GM18508 (cell line): Measurements from ENCODE around the gene ZC3H14.
A peak's percentile ranks its signal among the peaks of the same experiment; 100 is the strongest.
"Not testable (repeated sequence)": the region's sequence is repeated elsewhere in the genome, so short reads cannot be mapped to it uniquely, and the experiment has no call there.

Experiments used
- ATAC-seq: cut with Tn5 transposase; IDR thresholded peaks from one replicate; pipeline ENCODE4 v1.9.1; 2021; ENCODE audit warnings: moderate number of reproducible peaks; ENCODE audit not compliant: insufficient read depth, unreplicated experiment

ZC3H14 gene, protein sequence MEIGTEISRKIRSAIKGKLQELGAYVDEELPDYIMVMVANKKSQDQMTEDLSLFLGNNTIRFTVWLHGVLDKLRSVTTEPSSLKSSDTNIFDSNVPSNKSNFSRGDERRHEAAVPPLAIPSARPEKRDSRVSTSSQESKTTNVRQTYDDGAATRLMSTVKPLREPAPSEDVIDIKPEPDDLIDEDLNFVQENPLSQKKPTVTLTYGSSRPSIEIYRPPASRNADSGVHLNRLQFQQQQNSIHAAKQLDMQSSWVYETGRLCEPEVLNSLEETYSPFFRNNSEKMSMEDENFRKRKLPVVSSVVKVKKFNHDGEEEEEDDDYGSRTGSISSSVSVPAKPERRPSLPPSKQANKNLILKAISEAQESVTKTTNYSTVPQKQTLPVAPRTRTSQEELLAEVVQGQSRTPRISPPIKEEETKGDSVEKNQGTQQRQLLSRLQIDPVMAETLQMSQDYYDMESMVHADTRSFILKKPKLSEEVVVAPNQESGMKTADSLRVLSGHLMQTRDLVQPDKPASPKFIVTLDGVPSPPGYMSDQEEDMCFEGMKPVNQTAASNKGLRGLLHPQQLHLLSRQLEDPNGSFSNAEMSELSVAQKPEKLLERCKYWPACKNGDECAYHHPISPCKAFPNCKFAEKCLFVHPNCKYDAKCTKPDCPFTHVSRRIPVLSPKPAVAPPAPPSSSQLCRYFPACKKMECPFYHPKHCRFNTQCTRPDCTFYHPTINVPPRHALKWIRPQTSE

DNA sequence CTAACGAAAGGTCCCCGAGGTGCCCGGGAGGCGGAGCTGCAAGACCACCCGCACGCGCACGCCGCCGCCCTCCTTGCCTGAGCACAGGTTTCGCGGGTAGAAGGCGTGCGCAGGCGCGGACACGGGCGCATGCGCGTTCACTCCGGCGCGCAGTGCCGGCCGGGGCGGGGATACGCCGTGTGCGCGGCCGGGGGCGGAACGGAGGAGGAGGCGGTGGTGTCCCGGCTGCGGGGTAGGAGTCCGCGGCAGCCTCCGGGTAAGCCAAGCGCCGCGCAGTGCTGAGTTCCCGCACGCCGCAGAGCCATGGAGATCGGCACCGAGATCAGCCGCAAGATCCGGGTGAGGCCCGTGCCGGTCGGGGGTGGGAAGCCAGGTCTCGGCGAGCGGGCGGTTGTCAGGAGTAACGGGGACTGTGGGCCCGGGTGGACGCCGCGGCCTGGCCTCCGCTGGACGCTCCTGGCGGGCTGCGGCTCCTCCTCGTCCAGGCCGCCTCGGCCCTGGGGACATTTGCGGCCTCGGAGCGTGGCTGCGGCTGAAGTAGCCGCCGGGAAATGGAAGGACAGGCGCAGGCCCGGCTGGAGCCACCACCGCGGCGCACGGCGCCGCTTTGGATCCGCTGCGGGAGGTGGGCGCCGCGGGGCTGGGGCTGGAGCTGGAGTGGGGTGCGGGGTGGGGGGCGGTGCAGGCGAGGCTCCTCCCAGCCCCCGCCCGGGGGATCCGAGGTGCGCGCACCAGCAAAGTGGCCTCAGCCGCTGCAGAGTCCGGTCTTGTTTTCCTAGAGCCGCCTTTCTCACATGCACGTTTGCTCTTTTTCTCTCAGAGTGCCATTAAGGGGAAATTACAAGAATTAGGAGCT is at the start of gene ZC3H14:
Gene ZC3H14, plus strand, starts transcription at position 207 of the 856 bp plus-strand sequence. Its CDS starts 97 bp downstream, at position 304.
- peak; percentile 84 for ATAC-seq

DNA sequence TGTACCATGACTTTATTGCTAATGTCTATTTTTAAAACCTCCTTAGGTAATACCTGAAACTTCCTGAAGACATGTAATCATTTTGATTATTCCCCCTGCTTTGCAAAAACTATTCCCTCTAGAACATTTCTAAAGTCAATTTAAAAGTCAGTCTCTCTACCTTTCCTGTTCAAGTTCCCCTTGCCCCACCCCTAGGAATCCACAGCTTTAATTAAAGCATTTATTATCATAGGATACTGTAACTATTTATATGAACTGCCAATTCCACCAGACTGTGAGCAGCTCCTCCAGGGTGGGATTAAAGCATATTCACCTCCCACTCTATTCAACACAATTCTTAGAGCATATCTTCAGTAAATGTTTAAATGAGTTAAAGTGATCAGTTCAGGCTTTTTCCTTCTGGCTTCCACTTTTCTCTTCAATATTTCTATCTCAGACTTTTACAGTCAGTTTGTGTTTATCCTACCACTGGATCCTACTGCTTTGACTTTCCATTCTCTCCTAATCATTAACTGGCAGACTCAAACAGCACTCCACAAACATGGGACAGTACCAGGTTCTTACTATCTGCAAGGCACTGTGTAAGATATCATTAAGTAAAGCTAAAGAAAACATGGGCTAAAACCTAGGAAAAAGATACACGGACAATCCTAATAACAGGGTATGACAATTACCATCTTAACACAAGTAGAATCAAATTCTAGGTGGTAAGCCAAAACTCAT is 47.2 kb upstream of the ZC3H14 start:
- ATAC-seq, result no peak

DNA sequence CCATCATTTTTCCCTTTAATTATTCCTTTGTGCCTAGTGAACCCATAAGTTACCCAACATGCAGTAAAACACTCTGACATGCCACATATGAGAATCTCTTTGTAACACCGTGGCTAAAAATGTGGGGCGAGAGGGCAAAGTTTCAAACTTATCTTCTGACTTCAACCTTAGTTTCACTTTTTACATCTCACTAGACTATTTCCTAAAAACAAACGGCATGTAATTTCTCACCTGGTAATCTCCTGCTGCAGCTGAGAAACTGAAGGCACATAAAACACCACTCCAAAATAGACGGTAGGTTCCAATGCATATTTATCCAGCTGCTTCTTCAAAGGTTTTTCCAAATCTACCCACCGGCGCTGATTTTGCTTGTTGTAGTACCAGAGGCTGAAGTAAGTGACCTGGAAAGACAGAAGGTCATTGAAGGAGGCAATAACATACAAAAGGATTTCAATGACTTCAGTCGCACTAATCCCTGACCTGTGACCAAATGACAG is 45.9 kb upstream of the ZC3H14 start:
- no peak for ATAC-seq

DNA sequence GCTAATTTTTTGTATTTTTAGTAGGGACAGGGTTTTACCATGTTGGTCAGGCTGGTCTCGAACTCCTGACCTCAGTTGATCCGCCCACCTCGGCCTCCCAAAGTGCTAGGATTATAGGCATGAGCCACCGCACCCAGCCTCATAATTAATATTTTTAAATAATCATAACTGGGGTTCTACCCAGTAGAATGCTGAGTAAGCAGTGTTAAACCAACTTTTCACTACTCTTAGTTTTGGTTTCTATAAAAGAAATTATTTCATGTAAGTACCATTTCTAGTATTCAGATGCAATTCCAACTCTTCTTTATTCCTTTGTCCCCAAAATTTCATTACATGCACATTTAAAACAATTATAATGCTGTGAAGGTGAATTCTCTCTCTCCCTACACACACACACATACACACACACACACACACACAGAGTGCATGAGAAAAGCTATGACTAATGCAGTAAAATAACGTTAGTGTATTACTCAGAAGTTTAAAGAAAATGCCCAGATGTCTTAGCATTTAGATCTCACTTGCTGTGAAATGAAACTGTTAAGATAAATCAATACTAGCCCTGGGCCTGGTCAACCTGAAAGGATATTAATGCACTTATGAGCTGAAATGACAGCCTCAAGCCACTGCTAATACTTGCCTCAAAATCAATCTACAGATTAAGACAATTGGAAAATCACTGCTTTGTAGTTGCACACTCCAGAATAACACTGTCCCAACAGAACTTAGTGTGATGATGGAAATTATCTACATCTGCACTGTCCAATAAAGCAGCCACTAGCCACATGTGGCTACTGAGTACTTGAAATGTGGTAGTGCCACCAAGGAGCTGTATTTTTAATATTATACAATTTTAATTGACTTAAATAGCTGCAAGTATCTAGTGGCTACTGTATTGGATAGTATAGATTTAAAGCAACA is 44.0 kb upstream of the ZC3H14 start:
- no peak for ATAC-seq

DNA sequence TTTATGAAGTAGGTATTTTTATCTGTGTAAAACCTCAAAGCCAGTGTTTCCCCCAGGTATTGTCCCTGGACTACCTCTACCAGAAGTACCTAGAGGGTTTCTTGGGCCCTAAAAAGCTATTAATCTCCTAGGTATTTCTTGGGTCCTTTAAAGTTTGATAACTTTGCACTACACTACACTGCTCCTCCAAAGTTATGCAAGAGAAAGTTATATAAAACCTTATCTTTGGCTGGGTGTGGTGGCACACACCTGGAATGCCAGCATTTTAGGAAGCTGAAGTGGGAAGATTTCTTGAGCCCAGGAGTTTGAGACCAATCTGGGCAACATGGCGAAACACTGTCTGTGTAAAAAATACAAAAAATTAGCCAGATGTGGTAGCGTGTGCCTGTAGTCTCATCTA is 42.9 kb upstream of the ZC3H14 start:
- no peak for ATAC-seq

DNA sequence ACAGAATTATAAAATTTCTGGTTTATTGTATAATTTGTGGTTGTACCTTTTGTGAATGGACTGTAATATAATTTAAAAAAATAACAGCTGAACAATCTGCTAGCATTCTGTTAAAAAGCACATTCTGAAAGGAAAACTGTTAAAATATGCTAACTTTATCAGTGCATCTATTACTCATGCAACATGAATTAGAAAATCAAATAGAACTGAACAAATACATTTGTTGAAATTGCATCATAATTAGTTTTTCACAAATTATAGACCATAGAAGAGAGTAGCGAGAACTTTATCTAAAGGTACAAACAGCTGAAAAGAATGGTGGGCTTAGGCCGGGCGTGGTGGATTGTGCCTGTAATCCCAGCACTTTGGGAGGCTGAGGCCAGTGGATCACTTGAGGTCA is 41.0 kb upstream of the ZC3H14 start:
- ATAC-seq, result no peak

DNA sequence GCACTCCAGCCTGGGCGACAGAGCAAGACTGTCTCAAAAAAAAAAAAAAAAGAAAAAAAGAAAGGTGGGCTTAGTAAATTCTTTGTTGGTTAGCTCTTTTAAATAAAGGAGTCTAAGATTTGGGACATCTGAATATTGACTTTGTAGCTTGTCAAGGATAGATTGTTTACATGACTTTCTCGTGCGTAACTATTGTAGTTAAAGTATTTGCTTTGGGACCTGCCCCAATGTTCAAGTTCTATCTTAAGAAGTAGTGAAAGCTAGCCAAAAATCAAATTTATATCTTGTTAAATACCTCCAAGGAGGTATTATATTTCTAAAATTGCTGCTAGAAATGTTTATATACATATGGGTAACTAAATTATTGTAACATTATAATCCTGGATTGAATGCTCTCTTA is 40.4 kb upstream of the ZC3H14 start:
- ATAC-seq, result no peak

DNA sequence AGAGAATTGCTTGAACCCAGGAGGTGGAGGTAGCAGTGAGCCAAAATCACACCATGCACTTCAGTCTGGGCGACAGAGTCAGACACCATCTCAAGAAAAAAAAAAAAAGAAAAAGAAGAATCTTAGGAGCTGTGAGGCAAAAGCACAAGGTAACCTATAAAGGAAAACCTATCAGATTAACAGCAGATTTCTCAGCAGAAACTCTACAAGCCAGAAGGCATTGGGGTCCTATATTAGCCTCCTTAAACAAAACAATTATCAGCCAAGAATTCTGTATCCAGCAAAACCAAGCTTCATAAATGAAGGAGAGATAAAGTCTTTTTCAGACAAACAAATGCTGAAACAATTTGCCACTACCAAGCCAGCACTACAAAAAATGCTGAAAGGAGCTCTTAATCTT is 32.9 kb upstream of the ZC3H14 start:
- ATAC-seq, result not testable (repeated sequence)

DNA sequence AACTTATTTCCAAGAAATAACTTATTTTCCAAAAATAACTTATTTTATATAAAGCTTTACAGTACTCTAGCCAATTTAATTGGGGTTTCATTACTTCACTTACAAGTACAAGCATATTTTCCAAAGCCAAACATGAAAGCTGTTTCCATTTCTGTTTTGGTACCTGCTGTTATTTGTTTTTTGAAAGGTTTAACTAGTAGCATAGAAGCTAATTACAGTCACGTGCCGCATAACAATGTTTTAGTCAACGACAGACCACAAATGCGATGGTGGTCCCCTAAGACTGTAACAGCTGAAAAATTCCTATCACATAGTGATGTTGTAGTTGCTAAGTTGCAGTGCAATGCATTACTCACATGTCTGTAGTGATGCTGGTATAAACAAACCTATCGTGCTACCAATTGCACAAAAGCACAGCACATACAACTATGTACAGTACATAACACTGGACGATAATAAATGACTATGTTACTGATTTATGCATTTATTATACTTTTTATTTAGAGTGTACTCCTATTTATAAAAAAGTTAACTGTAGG is 29.7 kb upstream of the ZC3H14 start:
- ATAC-seq, result no peak

DNA sequence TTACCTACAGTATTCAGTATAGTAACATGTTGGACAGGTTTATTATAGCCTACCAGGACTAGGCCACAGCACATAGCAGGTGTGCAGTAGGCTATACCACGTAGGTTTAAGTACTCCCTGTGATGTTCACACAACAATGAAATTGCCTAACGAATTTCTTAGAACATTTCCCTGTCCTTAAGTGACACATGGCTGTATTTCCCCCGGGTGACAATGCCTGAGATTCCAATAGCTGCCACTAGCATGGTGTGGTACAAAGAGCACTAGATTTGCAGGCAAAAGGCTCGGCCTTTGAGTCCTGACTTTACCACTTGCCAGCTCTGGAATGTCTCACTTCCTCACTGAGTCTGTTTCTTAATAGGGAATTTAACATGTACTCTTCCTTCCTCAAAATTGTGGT is 27.7 kb upstream of the ZC3H14 start:
- no peak for ATAC-seq

DNA sequence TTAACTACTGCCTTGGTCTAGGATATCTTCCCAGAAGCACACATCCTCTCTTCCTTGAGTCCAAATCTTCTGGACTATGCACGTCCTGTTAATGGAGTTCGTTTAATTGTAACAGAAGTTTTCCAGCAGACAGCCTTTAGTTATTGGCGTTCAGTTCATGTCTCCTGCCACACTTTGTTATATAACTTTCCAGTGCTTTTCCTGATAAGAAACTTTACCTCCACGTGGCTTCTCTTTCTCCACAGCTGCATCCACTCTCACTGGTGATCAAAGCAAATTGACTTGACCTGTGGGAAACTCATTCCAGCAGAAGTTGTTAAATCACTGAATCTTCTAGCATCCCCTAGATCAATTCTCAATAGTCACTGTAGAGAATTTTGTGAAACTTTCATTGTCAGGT is 27.0 kb upstream of the ZC3H14 start:
- no peak for ATAC-seq

DNA sequence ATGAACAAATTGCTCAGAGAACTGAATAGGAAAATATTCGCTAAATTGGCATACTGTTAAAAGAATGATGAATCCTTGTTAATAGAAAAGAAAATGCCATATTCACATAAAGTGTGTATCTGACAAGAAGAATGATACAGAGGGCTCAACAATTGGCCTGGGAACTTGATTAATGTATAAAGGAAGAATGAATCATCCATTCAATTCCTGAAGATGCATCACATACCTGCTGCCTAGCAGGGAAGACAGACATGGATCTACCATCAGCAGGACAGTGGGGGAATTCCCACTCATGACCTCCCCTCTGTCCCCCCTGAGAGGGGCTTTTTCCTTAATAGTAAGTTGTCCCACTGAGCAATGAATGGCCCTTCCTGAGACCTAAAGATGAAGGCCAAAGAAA is 21.5 kb upstream of the ZC3H14 start:
- ATAC-seq, result no peak

DNA sequence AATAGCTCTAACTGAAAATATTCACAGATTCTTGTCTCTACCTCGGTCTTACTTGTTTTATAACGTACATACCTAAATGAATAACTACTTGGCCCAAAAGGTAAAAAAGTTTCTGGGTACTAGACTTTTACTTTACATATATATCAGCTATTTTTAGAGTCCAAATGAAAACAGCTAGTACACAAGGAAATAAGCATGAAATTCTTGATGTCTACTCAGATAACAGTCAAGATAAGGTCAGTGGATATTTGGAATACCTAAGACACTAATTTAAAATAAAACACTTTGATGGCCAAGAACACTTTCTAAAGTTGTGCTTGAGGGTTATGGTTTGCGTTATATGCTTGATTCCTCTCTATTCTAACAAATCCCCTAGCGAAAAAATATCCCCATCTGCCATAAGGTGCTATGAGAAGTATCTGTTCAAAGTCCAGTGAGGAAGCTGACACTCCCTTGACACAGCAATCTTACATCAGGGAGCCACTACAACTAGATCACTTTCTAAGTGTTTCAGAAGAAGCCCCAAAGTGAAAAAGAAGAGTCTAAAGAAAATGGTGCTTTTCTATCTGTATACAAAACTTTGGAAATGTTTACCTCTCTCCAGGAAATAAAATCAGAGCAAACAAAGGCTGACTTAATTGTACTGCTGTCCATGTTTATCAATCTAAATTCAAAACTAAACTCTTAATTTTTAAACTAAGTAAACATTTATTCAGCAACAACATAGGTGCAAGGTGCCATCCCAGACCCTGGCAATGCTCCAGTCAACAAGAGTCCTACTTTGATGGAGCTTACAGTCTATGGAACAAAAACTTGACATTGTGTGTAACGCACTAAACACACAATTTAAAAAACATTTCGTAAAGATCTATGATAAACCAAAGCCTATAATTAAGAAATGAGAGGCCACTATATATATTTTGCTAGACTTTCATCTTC is 19.7 kb upstream of the ZC3H14 start:
- ATAC-seq, result no peak

DNA sequence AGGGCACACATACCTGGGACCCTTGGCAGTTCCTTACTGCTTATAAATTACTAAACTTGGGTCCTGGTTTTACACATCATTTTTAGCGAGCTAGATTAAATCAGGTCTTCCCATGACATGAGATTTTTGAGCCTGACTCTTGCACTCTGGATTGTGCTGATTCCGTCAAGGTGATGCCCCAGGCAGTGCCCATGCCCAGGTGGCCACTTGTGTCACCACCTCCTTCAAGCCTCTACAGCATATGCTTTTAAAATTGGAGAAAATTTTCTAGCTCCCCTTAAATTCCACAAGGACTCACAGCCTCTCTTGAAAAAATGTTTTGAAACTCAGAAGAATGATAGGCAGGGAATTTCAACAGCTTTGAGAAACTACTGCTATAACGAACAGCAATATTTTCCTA is 17.6 kb upstream of the ZC3H14 start:
- ATAC-seq, result no peak

DNA sequence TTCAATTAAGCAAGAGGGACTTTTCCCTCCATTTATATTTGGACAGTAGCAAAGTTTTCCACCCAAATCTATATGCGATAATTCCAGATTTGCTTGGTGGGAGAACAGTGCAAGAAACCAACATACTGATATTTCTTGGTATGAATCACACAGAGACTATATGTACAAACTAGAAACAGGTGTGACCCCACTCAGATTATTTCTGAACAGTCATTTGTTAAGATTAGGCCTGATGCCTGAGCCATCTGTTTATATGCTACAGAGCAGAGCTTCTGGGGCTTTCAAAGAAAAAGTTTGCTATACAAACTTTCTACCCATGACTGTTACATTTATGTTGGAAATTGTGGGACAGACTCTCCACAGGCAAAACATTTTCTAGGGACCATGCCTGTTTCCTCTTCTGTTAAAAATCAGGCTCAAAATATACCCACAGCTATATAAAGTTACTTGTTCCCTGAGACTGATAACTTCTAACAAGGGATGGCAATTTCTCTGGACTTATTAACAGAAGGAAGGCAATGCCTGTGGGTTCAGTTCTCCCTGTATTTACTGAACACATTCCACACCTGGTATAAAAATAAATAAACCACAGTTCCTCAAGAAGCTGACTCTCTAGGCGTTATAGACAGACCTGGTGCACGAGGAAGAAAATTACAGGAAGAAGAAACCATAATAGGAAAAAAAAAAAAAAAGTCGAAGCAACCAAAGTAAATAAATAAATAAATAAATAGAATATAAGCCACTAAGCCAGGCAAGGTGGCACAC is 16.0 kb upstream of the ZC3H14 start:
- no peak for ATAC-seq

DNA sequence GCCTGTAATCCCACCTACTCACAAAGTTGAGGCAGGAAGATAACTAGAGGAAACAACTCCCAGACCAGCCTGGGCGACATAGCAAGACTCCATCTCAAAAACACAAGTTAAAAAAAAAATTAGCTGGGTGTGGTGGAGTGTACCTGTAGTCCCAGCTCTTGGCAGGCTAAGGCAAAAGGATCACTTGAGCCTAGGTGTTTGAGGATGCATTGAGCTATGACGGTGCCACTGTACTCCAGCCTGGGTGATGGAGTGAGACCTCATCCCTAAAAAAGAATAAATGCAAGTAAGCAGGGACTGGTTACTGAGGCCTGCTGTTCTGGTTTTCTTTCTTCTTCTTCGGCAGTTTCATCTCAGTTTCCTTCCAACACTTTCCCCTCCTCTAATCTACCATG is 15.5 kb upstream of the ZC3H14 start:
- ATAC-seq, result no peak

DNA sequence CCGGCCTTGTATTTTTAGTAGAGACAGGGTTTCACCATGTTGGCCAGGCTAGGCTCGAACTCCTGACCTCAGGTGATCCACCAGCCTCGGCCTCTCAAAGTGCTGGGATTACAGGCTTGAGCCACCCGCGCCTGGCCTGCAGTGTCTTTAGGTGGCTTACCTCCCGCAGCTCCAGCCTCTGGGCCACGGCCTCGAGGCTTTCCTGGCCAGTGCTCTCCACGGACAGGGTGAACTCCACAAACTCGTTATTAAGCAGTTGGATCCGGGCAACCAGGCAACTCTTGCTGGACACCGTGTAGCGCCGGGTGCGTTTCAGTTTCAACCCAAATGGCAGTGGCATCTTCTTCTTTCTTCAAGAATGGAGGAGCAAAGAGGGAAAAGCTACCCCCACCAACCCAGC is 12.8 kb upstream of the ZC3H14 start:
- no peak for ATAC-seq
